IPS DF 6.9 (cell line): Measurements from ENCODE around the gene PROX1.
"Not testable (repeated sequence)": the region's sequence is repeated elsewhere in the genome, so short reads cannot be mapped to it uniquely, and the experiment has no call there.

Experiments used
- DNase-seq: peaks from one replicate; pipeline ENCODE4 v3.0.0-alpha.2; 2013; ENCODE audit warnings: low read depth, low spot score
- H3K27ac ChIP-seq: one replicate; pipeline ENCODE4 v1.5.1; 2013; ENCODE audit warnings: low read length, control low read depth
- H3K27me3 ChIP-seq: 2 replicates; pipeline ENCODE4 v1.6.1; 2013; ENCODE audit warnings: mild to moderate bottlenecking, low read length; ENCODE audit not compliant: control insufficient read depth, insufficient read depth
- H3K36me3 ChIP-seq: 2 replicates; pipeline ENCODE4 v1.6.1; 2013; ENCODE audit warnings: low read length; ENCODE audit not compliant: control insufficient read depth, insufficient read depth
- H3K4me1 ChIP-seq: 2 replicates; pipeline ENCODE4 v1.6.1; 2013; ENCODE audit warnings: low read length; ENCODE audit not compliant: control insufficient read depth, insufficient read depth
- H3K4me3 ChIP-seq: 2 replicates; pipeline ENCODE4 v1.5.1; 2013; ENCODE audit warnings: mild to moderate bottlenecking, low read length
- H3K9me3 ChIP-seq: 2 replicates; pipeline ENCODE4 v1.6.1; 2013; ENCODE audit warnings: low read length, inconsistent platforms; ENCODE audit not compliant: control insufficient read depth, insufficient read depth
- WGBS: extraction: QIAGEN DNeasy Blood & Tissue Kit; methylation state at CpG from one replicate; pipeline ENCODE4 v1.1.7; 2013; ENCODE audit warnings: mixed read lengths, missing lambda C conversion rate; ENCODE audit not compliant: insufficient read length, insufficient coverage; 5-methylcytosine and 5-hydroxymethylcytosine counted together

Gene PROX1

GRCh38 chr1:214089003-214089402, 101.2 kb downstream of the PROX1 start:
- no CpG with 5 or more reads among the region's 2 CpGs for WGBS
- H3K27ac ChIP-seq, H3K4me1 ChIP-seq, H3K36me3 ChIP-seq, H3K27me3 ChIP-seq, H3K4me3 ChIP-seq, H3K9me3 ChIP-seq, DNase-seq: not testable (repeated sequence)
